Cardiac muscle cell (in vitro differentiated cells and primary cell): ENCODE results near the gene CIB1. TPM values are rescaled to one million over a fixed set of nuclear protein-coding genes. Genes with fewer than 3 reads are reported as not detected.

Source experiments
- DNase-seq, 2 donors: peaks; one replicate each; pipeline versions ENCODE4 v3.0.0 to v3.0.0-alpha.2; 2010 to 2017; ENCODE audit warnings: low read depth in 1 of 2, low spot score in 1 of 2
- H3K27ac ChIP-seq: fragments of 200-600 bp; sonication (generic); 2 replicates; pipeline ENCODE4 v1.5.1; 2016
- H3K27me3 ChIP-seq: fragments of 200-600 bp; sonication (generic); 2 replicates; pipeline ENCODE4 v1.6.0; 2016; ENCODE audit warnings: control low read depth
- H3K36me3 ChIP-seq: fragments of 200-600 bp; sonication (generic); 2 replicates; pipeline ENCODE4 v1.5.1; 2016; ENCODE audit warnings: control low read depth
- H3K4me1 ChIP-seq: fragments of 200-600 bp; sonication (generic); 2 replicates; pipeline ENCODE4 v1.8.1; 2017; ENCODE audit warnings: low read depth, mild to moderate bottlenecking, mixed run types
- H3K4me3 ChIP-seq: fragments of 200-600 bp; sonication (generic); 2 replicates; pipeline ENCODE4 v1.5.1; 2016; ENCODE audit warnings: mild to moderate bottlenecking
- H3K9me3 ChIP-seq: fragments of 200-600 bp; sonication (generic); 2 replicates; pipeline ENCODE4 v1.5.1; 2017; ENCODE audit warnings: low read depth, mild to moderate bottlenecking, control low read depth
- CTCF ChIP-seq: IDR thresholded peaks from 2 replicates; pipeline ENCODE4 v1.5.1; 2012; ENCODE audit warnings: low read depth, mild to moderate bottlenecking, low read length
- polyA plus RNA-seq: library from polyadenylated mRNA; unstranded; fragments of >200 nt; fragmentation: Nextera tagmentation; extraction: Ambion mirVana; gene quantifications from 2 replicates; pipeline ENCODE4 v1.2.1, GENCODE V29; 2016
- total RNA-seq: library from RNA; depleted of rRNA; stranded (reverse); fragments of >200 nt; gene quantifications from 2 replicates; pipeline ENCODE4 v1.2.3, GENCODE V29; 2016

Gene CIB1
- total and polyA plus RNA-seq, 2 experiments from 2014 or later, result 18.1 to 91.6 TPM

DNA sequence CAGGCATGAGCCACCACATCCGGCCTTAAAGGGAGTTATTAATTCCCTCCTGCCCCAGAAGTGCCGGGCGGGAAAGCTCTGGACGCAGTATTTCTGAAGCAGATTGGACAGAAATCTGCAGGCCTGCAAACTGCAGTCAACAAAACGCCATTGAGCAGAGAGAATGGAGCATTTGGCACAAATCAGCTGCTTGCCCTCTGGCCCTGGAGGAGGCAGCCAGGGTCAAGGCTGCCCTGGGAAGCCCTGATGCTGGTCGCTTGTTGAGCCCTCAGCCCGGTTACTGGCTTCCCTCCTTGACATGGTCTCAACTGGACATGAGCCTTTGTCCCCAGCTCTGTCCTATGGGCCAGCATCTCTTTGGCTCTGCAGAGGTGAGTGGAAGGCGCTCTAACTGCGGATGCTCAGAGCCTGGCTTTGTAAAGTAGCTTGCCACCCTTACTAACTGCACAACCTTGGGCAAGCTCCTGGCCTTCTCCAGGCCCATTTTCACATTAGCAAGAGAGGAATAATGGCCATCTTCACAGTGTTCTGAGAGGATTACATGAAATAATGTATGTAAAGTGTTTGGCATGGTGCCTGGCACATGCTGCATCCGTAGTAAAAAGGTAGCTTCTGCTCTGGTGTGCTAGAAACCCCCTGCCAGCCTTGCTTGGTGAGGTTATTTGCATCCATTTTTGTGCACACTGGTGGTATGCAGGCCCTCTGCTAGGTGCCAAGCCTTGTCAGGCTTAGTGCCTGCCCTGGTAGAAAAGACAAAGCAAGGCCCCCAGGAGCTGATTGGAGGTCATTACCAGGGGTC lies 28.5 kb downstream of the CIB1 start:
- H3K9me3 ChIP-seq, result no peaks in the 10 kb centered on the region
- no peaks in the 10 kb centered on the region for H3K27me3 ChIP-seq
- peaks cover 20% of the 10 kb centered on the region for H3K4me1 ChIP-seq
- H3K27ac ChIP-seq, result no peak overlapping the region
- DNase-seq, result no peak
- no peak overlapping the region for H3K4me3 ChIP-seq
- TF ChIP-seq CTCF, result no peak
- H3K36me3 ChIP-seq, result no peaks in the 10 kb centered on the region

- H3K4me1 ChIP-seq, result peaks cover 20% of the 10 kb centered on the region
- H3K36me3 ChIP-seq, result no peaks in the 10 kb centered on the region
- no peaks in the 10 kb centered on the region for H3K27me3 ChIP-seq
- no peak for TF ChIP-seq CTCF
- no peak overlapping the region for H3K27ac ChIP-seq
- no peak overlapping the region for H3K4me3 ChIP-seq
- no peaks in the 10 kb centered on the region for H3K9me3 ChIP-seq
- DNase-seq, result no peak
Observed at GRCh38 chr15:90203922-90204321, 29.8 kb downstream of the CIB1 start.

- TF ChIP-seq CTCF, result no peak
Observed at GRCh38 chr15:90203473-90203872, 30.3 kb downstream of the CIB1 start.

DNA sequence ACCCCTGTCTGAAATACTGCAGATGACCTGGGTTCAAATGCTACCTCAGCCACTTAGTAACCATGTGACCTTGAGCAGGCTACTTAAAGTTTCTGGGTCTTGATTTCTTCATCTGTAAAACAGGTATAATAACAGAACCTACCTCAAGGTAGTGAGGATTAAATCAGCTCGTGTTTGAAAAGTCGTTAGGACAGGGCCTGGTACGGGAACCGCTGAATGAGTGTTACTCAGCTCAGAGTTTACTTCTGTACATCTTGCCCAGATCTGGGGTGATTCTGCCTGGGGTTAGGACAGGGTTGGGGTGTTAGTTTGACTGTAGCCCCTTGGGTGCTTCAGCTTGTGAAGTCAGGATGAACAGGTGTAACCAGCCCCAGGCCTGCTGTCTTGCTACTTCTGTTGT lies 30.8 kb downstream of the CIB1 start:
- Histone ChIP-seq H3K27me3 (no peaks in the 10 kb centered on the region), H3K4me3 (peak overlapping the region; percentile 87), H3K4me1 (peaks cover 20% of the 10 kb centered on the region), H3K36me3 (no peaks in the 10 kb centered on the region), H3K9me3 (no peaks in the 10 kb centered on the region), H3K27ac (no peak overlapping the region)
- no peak for DNase-seq
- no peak for TF ChIP-seq CTCF

More at GRCh38 chr15:90203473-90203872, 30.3 kb downstream of the CIB1 start:
- no peaks in the 10 kb centered on the region for H3K27me3 ChIP-seq
- H3K27ac ChIP-seq, result no peak overlapping the region
- H3K9me3 ChIP-seq, result no peaks in the 10 kb centered on the region
- peaks cover 20% of the 10 kb centered on the region for H3K4me1 ChIP-seq
- no peak overlapping the region for H3K4me3 ChIP-seq
- no peak for DNase-seq
- H3K36me3 ChIP-seq, result no peaks in the 10 kb centered on the region

DNA sequence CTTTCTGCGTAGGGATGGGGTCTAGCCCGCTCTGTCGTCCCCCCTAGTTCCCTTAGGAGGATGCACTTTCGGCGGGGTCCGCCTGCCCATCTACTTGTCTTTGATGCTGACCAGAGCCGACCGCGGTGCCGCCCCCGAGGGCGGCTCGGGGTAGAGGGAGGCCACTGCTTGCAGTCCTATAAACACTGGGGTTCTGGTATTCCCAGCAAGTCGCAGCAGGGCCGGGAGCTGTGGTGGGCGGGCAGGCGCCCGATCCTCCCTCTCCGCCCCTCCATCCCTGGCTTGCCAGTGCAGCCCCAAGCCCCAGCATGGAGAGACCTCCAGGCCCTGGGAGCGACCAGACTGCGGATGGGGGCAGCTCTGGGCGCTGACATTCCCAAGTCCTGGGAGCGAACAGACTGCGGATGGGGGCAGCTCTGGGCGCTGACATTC lies 31.8 kb downstream of the CIB1 start:
- peak in 1 of 2 donors; percentile 43 for DNase-seq
- H3K36me3 ChIP-seq, result no peaks in the 10 kb centered on the region
- peak overlapping the region; percentile 73 for H3K27ac ChIP-seq
- no peaks in the 10 kb centered on the region for H3K9me3 ChIP-seq
- no peaks in the 10 kb centered on the region for H3K27me3 ChIP-seq
- no peak for TF ChIP-seq CTCF
- peaks cover 20% of the 10 kb centered on the region for H3K4me1 ChIP-seq
- peak overlapping the region; percentile 87 for H3K4me3 ChIP-seq
